ENCODE results near the gene TBC1D12. TPM values are rescaled to one million over a fixed set of nuclear protein-coding genes. Genes with fewer than 3 reads are reported as not detected.
A peak's percentile ranks its signal among the peaks of the same experiment; 100 is the strongest.
"Not testable (repeated sequence)": the region's sequence is repeated elsewhere in the genome, so short reads cannot be mapped to it uniquely, and the experiment has no call there.

TBC1D12 gene
- total and polyA plus RNA-seq, 5 donors: 3.9 to 7.0 (median 6.5) TPM

- WGBS: 57% methylated on average over 2 of the region's 2 CpGs
- intact Hi-C loops (cut with DNase I): no loop called here
Measured at GRCh38 chr10:94370501-94370900, 31.8 kb upstream of the TBC1D12 start.

GRCh38 chr10:94375374-94375773 lies 27.0 kb upstream of the TBC1D12 start:
- ATAC-seq (no peak), DNase-seq (no peak)
- no peaks in the 10 kb centered on the region for H3K4me1 ChIP-seq (ENCODE audit: control insufficient read depth, insufficient read depth, low read length)
- H3K9me3 ChIP-seq (ENCODE audit: control insufficient read depth, low read length): no peaks in the 10 kb centered on the region
- H3K27me3 ChIP-seq (ENCODE audit: control insufficient read depth, insufficient read depth): no peaks in the 10 kb centered on the region
- H3K27ac ChIP-seq (ENCODE audit: low read length): no peak overlapping the region
- H3K4me3 ChIP-seq (ENCODE audit: low read length): no peak overlapping the region
- 93% methylated on average over 1 of the region's 1 CpG for WGBS
- intact Hi-C loops (cut with DNase I): no loop called here

More at GRCh38 chr10:94370501-94370900, 31.8 kb upstream of the TBC1D12 start:
- no peak for ATAC-seq
- H3K4me3 ChIP-seq (ENCODE audit: low read length): no peak overlapping the region
- H3K27ac ChIP-seq (ENCODE audit: low read length): no peak overlapping the region
- no peaks in the 10 kb centered on the region for H3K27me3 ChIP-seq (ENCODE audit: control insufficient read depth, insufficient read depth)
- no peak for DNase-seq
- no peaks in the 10 kb centered on the region for H3K4me1 ChIP-seq (ENCODE audit: control insufficient read depth, insufficient read depth, low read length)
- no peaks in the 10 kb centered on the region for H3K9me3 ChIP-seq (ENCODE audit: control insufficient read depth, low read length)

- H3K4me3 ChIP-seq (ENCODE audit: low read length): no peak overlapping the region
- no peaks in the 10 kb centered on the region for H3K9me3 ChIP-seq (ENCODE audit: control insufficient read depth, low read length)
- ATAC-seq (peak in 1 of 2 donors; percentile 75), DNase-seq (no peak)
- intact Hi-C loops (cut with DNase I): no loop called here
- H3K27ac ChIP-seq (ENCODE audit: low read length): no peak overlapping the region
- WGBS: 66% methylated on average over 2 of the region's 2 CpGs
- H3K4me1 ChIP-seq (ENCODE audit: control insufficient read depth, insufficient read depth, low read length): no peaks in the 10 kb centered on the region
- no peaks in the 10 kb centered on the region for H3K27me3 ChIP-seq (ENCODE audit: control insufficient read depth, insufficient read depth)
Measured at GRCh38 chr10:94376865-94377264, 25.5 kb upstream of the TBC1D12 start.

- Histone ChIP-seq H3K4me1 (ENCODE audit: control insufficient read depth, insufficient read depth, low read length) (no peaks in the 10 kb centered on the region), H3K27me3 (ENCODE audit: control insufficient read depth, insufficient read depth) (no peaks in the 10 kb centered on the region), H3K9me3 (ENCODE audit: control insufficient read depth, low read length) (no peaks in the 10 kb centered on the region), H3K27ac (ENCODE audit: low read length) (no peak overlapping the region), H3K4me3 (ENCODE audit: low read length) (no peak overlapping the region)
- intact Hi-C loops (cut with DNase I): no loop called here
- no peak for ATAC-seq
- DNase-seq: no peak
- 91% methylated on average over 2 of the region's 2 CpGs for WGBS
Measured at GRCh38 chr10:94383530-94383929, 18.8 kb upstream of the TBC1D12 start.

- DNase-seq; H3K27ac ChIP-seq (ENCODE audit: low read length); intact Hi-C loops (cut with DNase I); H3K4me3 ChIP-seq (ENCODE audit: low read length); H3K9me3 ChIP-seq (ENCODE audit: control insufficient read depth, low read length); H3K4me1 ChIP-seq (ENCODE audit: control insufficient read depth, insufficient read depth, low read length); ATAC-seq; H3K27me3 ChIP-seq (ENCODE audit: control insufficient read depth, insufficient read depth): not testable (repeated sequence)
- 95% methylated on average over 3 of the region's 3 CpGs for WGBS
Measured at GRCh38 chr10:94385733-94386132, 16.6 kb upstream of the TBC1D12 start.

GRCh38 chr10:94392117-94392516 lies 10.2 kb upstream of the TBC1D12 start:
- H3K4me3 ChIP-seq (ENCODE audit: low read length); ATAC-seq; H3K27me3 ChIP-seq (ENCODE audit: control insufficient read depth, insufficient read depth); DNase-seq; intact Hi-C loops (cut with DNase I); H3K4me1 ChIP-seq (ENCODE audit: control insufficient read depth, insufficient read depth, low read length); H3K9me3 ChIP-seq (ENCODE audit: control insufficient read depth, low read length); H3K27ac ChIP-seq (ENCODE audit: low read length): not testable (repeated sequence)
- 81% methylated on average over 9 of the region's 9 CpGs for WGBS

- H3K27me3 ChIP-seq (ENCODE audit: control insufficient read depth, insufficient read depth): no peaks in the 10 kb centered on the region
- intact Hi-C loops (cut with DNase I): no loop called here
- no peak for DNase-seq
Measured at GRCh38 chr10:94397549-94398370, 4.6 kb upstream of the TBC1D12 start.

GRCh38 chr10:94398762-94399161 lies 3.6 kb upstream of the TBC1D12 start:
- Histone ChIP-seq H3K9me3 (ENCODE audit: control insufficient read depth, low read length) (no peaks in the 10 kb centered on the region), H3K27ac (ENCODE audit: low read length) (no peak overlapping the region), H3K4me1 (ENCODE audit: control insufficient read depth, insufficient read depth, low read length) (no peaks in the 10 kb centered on the region), H3K27me3 (ENCODE audit: control insufficient read depth, insufficient read depth) (no peaks in the 10 kb centered on the region), H3K4me3 (ENCODE audit: low read length) (no peak overlapping the region)
- intact Hi-C loops (cut with DNase I): no loop called here
- WGBS: 92% methylated on average over 6 of the region's 6 CpGs
- DNase-seq: no peak
- ATAC-seq: no peak

More at GRCh38 chr10:94397549-94398370, 4.6 kb upstream of the TBC1D12 start:
- Histone ChIP-seq H3K9me3 (ENCODE audit: control insufficient read depth, low read length) (no peaks in the 10 kb centered on the region), H3K27ac (ENCODE audit: low read length) (no peak overlapping the region), H3K4me1 (ENCODE audit: control insufficient read depth, insufficient read depth, low read length) (no peaks in the 10 kb centered on the region), H3K4me3 (ENCODE audit: low read length) (no peak overlapping the region)
- ATAC-seq: no peak
- WGBS: 57% methylated on average over 12 of the region's 12 CpGs

GRCh38 chr10:94402843-94403379 lies 570 bp downstream of the TBC1D12 start:
- peak in 2 of 3 donors; percentile 31 to 73 for DNase-seq
- under 1% methylated on average over 77 of the region's 77 CpGs for WGBS
- H3K4me3 ChIP-seq (ENCODE audit: low read length): peak overlapping the region; percentile 95
- no peaks in the 10 kb centered on the region for H3K9me3 ChIP-seq (ENCODE audit: control insufficient read depth, low read length)
- no peaks in the 10 kb centered on the region for H3K27me3 ChIP-seq (ENCODE audit: control insufficient read depth, insufficient read depth)
- peak; percentile 27 to 30 for ATAC-seq
- H3K4me1 ChIP-seq (ENCODE audit: control insufficient read depth, insufficient read depth, low read length): no peaks in the 10 kb centered on the region
- peak overlapping the region; percentile 92 for H3K27ac ChIP-seq (ENCODE audit: low read length)
- intact Hi-C loops (cut with DNase I): no loop called here

GRCh38 chr10:94403380-94404213 lies 1.3 kb downstream of the TBC1D12 start:
- Histone ChIP-seq H3K27ac (ENCODE audit: low read length) (peak overlapping the region; percentile 92), H3K9me3 (ENCODE audit: control insufficient read depth, low read length) (no peaks in the 10 kb centered on the region), H3K27me3 (ENCODE audit: control insufficient read depth, insufficient read depth) (no peaks in the 10 kb centered on the region), H3K4me1 (ENCODE audit: control insufficient read depth, insufficient read depth, low read length) (no peaks in the 10 kb centered on the region), H3K4me3 (ENCODE audit: low read length) (peak overlapping the region; percentile 95)
- WGBS: under 1% methylated on average over 51 of the region's 51 CpGs
- ATAC-seq (peak; percentile 42 to 69), DNase-seq (peak; percentile 65 to 85 (median 83))
- intact Hi-C loops (cut with DNase I): no loop called here

GRCh38 chr10:94405406-94405805 lies 3.1 kb downstream of the TBC1D12 start:
- no peaks in the 10 kb centered on the region for H3K9me3 ChIP-seq (ENCODE audit: control insufficient read depth, low read length)
- H3K27ac ChIP-seq (ENCODE audit: low read length): no peak overlapping the region
- no peak overlapping the region for H3K4me3 ChIP-seq (ENCODE audit: low read length)
- intact Hi-C loops (cut with DNase I): no loop called here
- no peak for ATAC-seq
- H3K4me1 ChIP-seq (ENCODE audit: control insufficient read depth, insufficient read depth, low read length): no peaks in the 10 kb centered on the region
- no peak for DNase-seq
- no peaks in the 10 kb centered on the region for H3K27me3 ChIP-seq (ENCODE audit: control insufficient read depth, insufficient read depth)

Measured in right cardiac atrium (tissue), 5 donors.